HepG2 (cell line): ENCODE measurements around the gene SYN1.

Source experiments
- BATF2 ChIP-seq: sonication (generic); formaldehyde crosslinking; IDR thresholded peaks from 2 replicates; pipeline ENCODE4 v1.8.0; 2022; ENCODE audit warnings: mild to moderate bottlenecking, missing genetic modification reagents, moderate library complexity
- CTCF ChIP-seq: sonication (generic); formaldehyde crosslinking; IDR thresholded peaks from 2 replicates; pipeline ENCODE4 v1.5.0; 2020; ENCODE audit warnings: mild to moderate bottlenecking, missing genetic modification reagents, moderate library complexity
- EZH2 ChIP-seq: conservative IDR thresholded peaks from 2 replicates; pipeline ENCODE4 v1.6.1; 2012; ENCODE audit warnings: mild to moderate bottlenecking, low read depth, low read length, moderate library complexity
- MAFK ChIP-seq, 2 experiments: IDR thresholded peaks in 1 of 2; conservative IDR thresholded peaks in 1 of 2; 2 replicates each; pipeline ENCODE4 v1.6.1; 2011; ENCODE audit warnings: improper control_type of control experiment in 2 of 2, low read length in 2 of 2
- RXRA ChIP-seq: sonication (generic); formaldehyde crosslinking; IDR thresholded peaks from 2 replicates; pipeline ENCODE4 v1.5.1; 2020; ENCODE audit warnings: missing genetic modification reagents
- TAF1 ChIP-seq: sonication (generic); formaldehyde crosslinking; IDR thresholded peaks from 2 replicates; pipeline ENCODE4 v1.4.0; 2020; ENCODE audit warnings: missing genetic modification reagents
- ZNF564 ChIP-seq: sonication (generic); formaldehyde crosslinking; IDR thresholded peaks from 2 replicates; pipeline ENCODE4 v1.8.1; 2023; ENCODE audit warnings: mild to moderate bottlenecking, missing genetic modification reagents
- ZNF616 ChIP-seq: sonication (generic); formaldehyde crosslinking; IDR thresholded peaks from 2 replicates; pipeline ENCODE4 v1.5.0; 2020; ENCODE audit warnings: low read depth, mild to moderate bottlenecking, missing genetic modification reagents

- no peak for TF ChIP-seq CTCF (CRISPR knock-in tag)
- TF ChIP-seq MAFK (conservative IDR thresholded peaks at IDR 0.05 in 1 of 2, IDR thresholded peaks at IDR 0.05 in 1 of 2; ENCODE audit: low read length in 2 of 2) = no peak
- no peak for TF ChIP-seq EZH2
- no peak for TF ChIP-seq TAF1
- TF ChIP-seq ZNF564 (CRISPR knock-in tag) = no peak
- no peak for TF ChIP-seq ZNF616
- no peak for TF ChIP-seq BATF2 (CRISPR knock-in tag)
- TF ChIP-seq RXRA (CRISPR knock-in tag) = no peak
Observed at GRCh38 chrX:47571215-47571614, 48.4 kb downstream of the SYN1 start.
